AG04449 (cell line): ENCODE data around the gene TMEM200A.

Experiments used
- CTCF ChIA-PET: fragments of 350-600 bp; formaldehyde crosslinking; extraction: SDS; loops from one replicate; lab custom pipeline; 2021; ENCODE audit warnings: antibody characterized with exemption; lab: Yijun Ruan, JAX
- POLR2A ChIA-PET: fragments of 400-600, 350-600 bp; formaldehyde crosslinking; extraction: SDS; loops from one replicate; lab custom pipeline; 2020; ENCODE audit warnings: antibody characterized with exemption, inconsistent platforms; lab: Yijun Ruan, JAX
- DNase-seq: peaks from one replicate; pipeline ENCODE4 v3.0.0-alpha.2; 2010; ENCODE audit warnings: low read depth, low spot score
- H3K4me3 ChIP-seq: 2 replicates; pipeline ENCODE4 v1.5.1; 2011; ENCODE audit warnings: low read depth, mild to moderate bottlenecking, control low read depth, low read length
- TF ChIP-seq, protein P1 (sequence below): IDR thresholded peaks from one replicate; pipeline ENCODE4 v1.5.1; 2011; ENCODE audit warnings: mild to moderate bottlenecking, moderate library complexity, low read length, control low read depth, inconsistent platforms; ENCODE audit not compliant: insufficient read depth; ENCODE audit errors: missing control alignments

TMEM200A gene

DNA sequence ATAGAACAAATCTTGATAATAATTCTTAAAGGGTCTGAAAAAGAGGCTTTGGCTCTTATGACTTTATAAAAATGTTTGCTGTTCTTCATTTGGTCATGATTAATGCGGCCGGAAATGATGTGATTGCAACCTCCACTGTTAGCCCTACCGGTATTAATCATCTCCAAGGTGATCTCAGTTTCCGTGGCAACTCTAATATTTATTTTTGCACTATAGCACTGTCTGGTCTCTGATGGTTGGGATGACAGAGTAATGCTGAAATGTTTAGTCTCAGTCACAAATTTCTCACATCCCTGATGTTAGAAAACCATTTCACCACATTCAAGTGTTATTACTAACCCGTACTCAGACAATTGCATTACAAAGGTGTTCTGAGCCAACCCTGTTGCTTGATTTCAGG, 87.4 kb downstream of the TMEM200A start:
- no peak for DNase-seq
- POLR2A ChIA-PET: no interaction called here
- no peak overlapping the region for H3K4me3 ChIP-seq
- CTCF ChIA-PET: no interaction called here
- TF ChIP-seq, protein P1, sequence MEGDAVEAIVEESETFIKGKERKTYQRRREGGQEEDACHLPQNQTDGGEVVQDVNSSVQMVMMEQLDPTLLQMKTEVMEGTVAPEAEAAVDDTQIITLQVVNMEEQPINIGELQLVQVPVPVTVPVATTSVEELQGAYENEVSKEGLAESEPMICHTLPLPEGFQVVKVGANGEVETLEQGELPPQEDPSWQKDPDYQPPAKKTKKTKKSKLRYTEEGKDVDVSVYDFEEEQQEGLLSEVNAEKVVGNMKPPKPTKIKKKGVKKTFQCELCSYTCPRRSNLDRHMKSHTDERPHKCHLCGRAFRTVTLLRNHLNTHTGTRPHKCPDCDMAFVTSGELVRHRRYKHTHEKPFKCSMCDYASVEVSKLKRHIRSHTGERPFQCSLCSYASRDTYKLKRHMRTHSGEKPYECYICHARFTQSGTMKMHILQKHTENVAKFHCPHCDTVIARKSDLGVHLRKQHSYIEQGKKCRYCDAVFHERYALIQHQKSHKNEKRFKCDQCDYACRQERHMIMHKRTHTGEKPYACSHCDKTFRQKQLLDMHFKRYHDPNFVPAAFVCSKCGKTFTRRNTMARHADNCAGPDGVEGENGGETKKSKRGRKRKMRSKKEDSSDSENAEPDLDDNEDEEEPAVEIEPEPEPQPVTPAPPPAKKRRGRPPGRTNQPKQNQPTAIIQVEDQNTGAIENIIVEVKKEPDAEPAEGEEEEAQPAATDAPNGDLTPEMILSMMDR: no peak

DNA sequence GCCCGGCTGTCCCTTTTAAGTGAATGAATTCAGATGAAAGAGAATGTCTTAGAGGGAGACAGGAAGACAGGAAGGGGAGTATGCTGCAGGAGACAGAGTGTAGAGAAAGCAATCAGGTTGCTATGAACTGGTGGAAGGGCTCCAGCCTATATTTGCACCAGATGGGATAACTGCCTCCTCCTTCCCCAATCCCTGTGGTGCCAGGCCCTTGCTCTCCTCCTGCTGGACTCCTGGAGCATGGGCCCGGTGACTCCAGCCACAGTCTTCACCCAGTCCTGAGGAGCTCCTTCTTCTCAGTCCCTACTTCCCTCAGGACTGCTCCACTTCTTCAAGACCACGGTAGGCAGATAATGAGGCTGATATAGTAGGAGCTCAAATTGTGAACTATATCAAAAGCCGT, 91.8 kb downstream of the TMEM200A start:
- POLR2A ChIA-PET: no interaction called here
- CTCF ChIA-PET: interaction anchor here (0.9 to 1.5 kb wide), 3 partner anchors 10 to 240 kb away, joined by 3 to 5 read pairs (median 4); no protein-coding TSS in a partner anchor
- TF ChIP-seq, protein P1: peak; percentile 43

DNA sequence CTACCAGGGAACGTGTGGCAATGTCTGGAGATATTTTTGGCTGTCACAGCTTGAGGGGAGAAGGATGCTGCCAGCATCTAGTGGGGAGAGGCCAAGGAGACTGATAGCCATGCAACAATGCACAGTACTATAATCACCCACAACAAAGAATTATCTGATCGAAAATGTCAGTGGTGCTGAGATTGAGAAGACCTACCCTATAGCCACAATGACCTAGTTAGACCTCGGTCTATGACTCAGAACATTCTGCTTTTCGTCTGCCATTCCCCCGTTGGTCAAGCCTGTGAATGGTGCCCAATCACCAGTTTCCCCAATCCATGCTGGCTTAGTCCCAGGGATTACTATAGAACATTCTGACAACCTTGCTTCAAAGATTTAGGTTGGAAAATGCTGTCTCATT, 93.5 kb downstream of the TMEM200A start:
- no peak for DNase-seq
- ChIA-PET POLR2A (no interaction called here), CTCF (no interaction called here)
- no peak overlapping the region for H3K4me3 ChIP-seq
- TF ChIP-seq, protein P1: no peak

More for the DNA sequence above, 91.8 kb downstream of the TMEM200A start:
- no peak overlapping the region for H3K4me3 ChIP-seq
- DNase-seq: no peak

DNA sequence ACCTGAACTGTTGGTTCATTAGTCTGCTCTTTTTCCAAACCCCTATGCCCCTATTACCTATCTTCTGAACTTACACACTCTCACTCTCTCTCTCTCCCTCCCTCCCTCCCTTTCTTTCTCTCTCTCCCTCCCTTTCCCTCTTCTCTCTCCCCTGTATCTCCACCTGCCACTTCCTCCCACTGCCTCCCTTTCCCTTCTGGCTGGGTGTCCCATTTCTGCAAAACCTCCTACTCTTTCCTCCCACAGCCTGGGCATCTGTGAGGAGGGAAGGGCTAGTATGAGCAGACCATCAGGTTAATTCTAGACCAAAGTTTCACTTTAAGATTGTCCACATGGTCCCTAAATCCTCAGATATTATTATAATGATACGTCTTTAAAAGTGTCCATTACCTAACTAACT, 95.1 kb downstream of the TMEM200A start:
- TF ChIP-seq, protein P1: no peak
- CTCF ChIA-PET: no interaction called here
- DNase-seq: no peak
- POLR2A ChIA-PET: no interaction called here
- H3K4me3 ChIP-seq: no peak overlapping the region

DNA sequence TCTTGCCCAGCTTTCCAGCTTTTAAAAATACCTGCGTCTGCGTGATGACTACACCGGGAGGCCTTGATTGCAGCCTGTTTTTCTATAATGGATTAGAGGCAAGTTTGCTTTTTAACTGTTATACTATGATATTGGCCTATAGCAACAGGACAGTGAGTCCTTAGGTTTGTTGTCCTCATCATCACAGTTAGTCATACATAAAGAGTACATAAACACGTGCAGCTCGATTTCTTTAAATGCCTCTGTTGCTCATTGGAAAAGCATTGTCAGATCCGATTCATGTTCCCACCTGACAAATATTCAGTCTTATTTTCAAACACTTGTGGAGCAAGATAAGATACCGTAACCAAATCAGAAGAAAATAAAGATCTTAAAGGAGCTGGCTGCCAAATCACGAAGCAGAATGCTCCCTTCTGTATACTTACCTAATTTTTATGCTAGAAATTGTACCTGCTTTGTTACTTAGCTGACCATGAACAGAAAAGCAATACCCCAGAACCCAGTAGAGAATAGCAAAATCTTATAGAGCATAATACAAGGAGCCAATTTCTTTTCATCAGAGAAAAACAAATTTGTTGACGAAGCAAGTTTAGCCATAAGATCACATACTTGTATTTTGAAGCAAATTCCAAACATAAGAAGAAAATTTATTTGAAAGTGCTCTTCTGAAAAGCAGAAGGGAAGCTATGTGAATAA, 100.4 kb downstream of the TMEM200A start:
- TF ChIP-seq, protein P1: no peak
- ChIA-PET CTCF (interaction anchor here (0.9 to 2.1 kb wide), 5 partner anchors 8 to 292 kb away, joined by 3 to 5 read pairs (median 3); no protein-coding TSS in a partner anchor), POLR2A (interaction anchor here (1.1 kb wide), 1 partner anchor 35 kb away, joined by 3 read pairs; no protein-coding TSS in a partner anchor)
- no peak for DNase-seq
- no peak overlapping the region for H3K4me3 ChIP-seq

DNA sequence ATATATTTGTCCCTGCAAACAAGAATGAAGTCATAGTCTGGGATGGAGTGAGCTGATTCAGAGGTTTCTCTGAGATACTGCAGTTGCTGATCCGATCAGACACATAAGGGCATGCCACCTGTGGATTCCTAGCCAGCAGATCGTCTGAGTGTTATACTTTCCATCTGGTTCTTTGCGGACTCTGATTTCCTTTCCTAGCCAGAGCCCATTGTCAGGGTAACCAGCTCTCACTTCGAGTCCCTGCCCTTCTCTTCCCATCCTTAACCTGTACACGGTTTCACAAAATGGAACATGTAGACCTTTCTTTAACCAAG, 100.9 kb downstream of the TMEM200A start:
- TF ChIP-seq, protein P1: no peak
- CTCF ChIA-PET: interaction anchor here (0.9 to 2.1 kb wide), 4 partner anchors 9 to 291 kb away, joined by 3 to 5 read pairs (median 4); no protein-coding TSS in a partner anchor
- H3K4me3 ChIP-seq: no peak overlapping the region
- DNase-seq: no peak
- POLR2A ChIA-PET: no interaction called here
